Vagina (tissue), 2 donors: ENCODE measurements around the gene ELF3. TPM values are rescaled to one million over a fixed set of nuclear protein-coding genes. Genes with fewer than 3 reads are reported as not detected.

Experiments
- DNase-seq, 2 donors: peaks; one replicate each; pipeline ENCODE4 v3.0.0-alpha.2; 2017; ENCODE audit errors: extremely low spot score in 2 of 2
- H3K27ac ChIP-seq: fragments of 200-600 bp; sonication (generic); one replicate; pipeline ENCODE4 v1.5.1; 2019
- H3K27me3 ChIP-seq: fragments of 200-600 bp; sonication (generic); one replicate; pipeline ENCODE4 v1.5.1; 2019
- H3K36me3 ChIP-seq, 2 donors: fragments of 200-600 bp; sonication (generic); one replicate each; pipeline ENCODE4 v1.5.1; 2017 to 2019
- H3K4me1 ChIP-seq: fragments of 200-600 bp; sonication (generic); one replicate; pipeline ENCODE4 v1.5.1; 2019
- H3K4me3 ChIP-seq, 2 donors: fragments of 200-600 bp; sonication (generic); 1 replicate in 1 of 2; 2 replicates in 1 of 2; pipeline ENCODE4 v1.5.1; 2016 to 2019
- H3K9me3 ChIP-seq: fragments of 200-600 bp; sonication (generic); one replicate; pipeline ENCODE4 v1.5.1; 2019
- CTCF ChIP-seq, 3 experiments: fragments of 450-650 bp in 2 of 3; fragments of 200-600 bp in 1 of 3; sonication (generic) in 1 of 3; IDR thresholded peaks; one replicate each; pipeline ENCODE4 v1.5.1; 2017 to 2019; ENCODE audit warnings: antibody characterized with exemption in 3 of 3, mild to moderate bottlenecking in 2 of 3, moderate library complexity in 2 of 3
- POLR2A ChIP-seq, 2 donors: fragments of 450-650 bp; IDR thresholded peaks; one replicate each; pipeline ENCODE4 v1.6.1; 2017; ENCODE audit warnings: antibody characterized with exemption in 2 of 2, mild to moderate bottlenecking in 2 of 2, moderate library complexity in 2 of 2
- POLR2AphosphoS5 ChIP-seq, 2 donors: sonication (generic); formaldehyde crosslinking; IDR thresholded peaks; one replicate each; pipeline ENCODE4 v1.9.0; 2017; ENCODE audit warnings: antibody characterized with exemption in 2 of 2, mild to moderate bottlenecking in 2 of 2, low read depth in 1 of 2; ENCODE audit not compliant: insufficient read depth in 1 of 2
- intact Hi-C: fragments of 100-400 bp; cut with DNase I; formaldehyde crosslinking; loops from one replicate; pipeline ENCODE4 v1.15.1; 2023
- total RNA-seq: library from RNA; depleted of rRNA; stranded (reverse); fragments of >200 nt; gene quantifications from one replicate; pipeline ENCODE4 v1.2.3, GENCODE V29; 2016

The ELF3 gene
- total RNA-seq, 1 donor from 2014 or later = 287 TPM

- peaks cover 47% of the 10 kb centered on the region for H3K4me1 ChIP-seq
- H3K27me3 ChIP-seq = no peaks in the 10 kb centered on the region
- no peaks in the 10 kb centered on the region for H3K9me3 ChIP-seq
- intact Hi-C loops = no loop called here
- peaks cover 0 to 14% of the 10 kb centered on the region in 2 donors for H3K36me3 ChIP-seq
- H3K4me3 ChIP-seq = no peak overlapping the region
- peak overlapping the region; percentile 15 for H3K27ac ChIP-seq
- no peak for DNase-seq
- TF ChIP-seq POLR2AphosphoS5 (IDR thresholded peaks at IDR 0.05; ENCODE audit: insufficient read depth in 1 of 2, low read depth in 1 of 2) (no peak), POLR2A (IDR thresholded peaks at IDR 0.05) (no peak), CTCF (IDR thresholded peaks at IDR 0.05) (no peak)
Measured at GRCh38 chr1:201985355-201985754, 25.0 kb upstream of the ELF3 start.

- Histone ChIP-seq H3K9me3 (no peaks in the 10 kb centered on the region), H3K36me3 (peaks cover 0 to 44% of the 10 kb centered on the region in 2 donors), H3K4me1 (peaks cover 41% of the 10 kb centered on the region), H3K4me3 (no peak overlapping the region), H3K27ac (no peak overlapping the region), H3K27me3 (no peaks in the 10 kb centered on the region)
- no peak for DNase-seq
- intact Hi-C loops = no loop called here
- TF ChIP-seq POLR2A (IDR thresholded peaks at IDR 0.05) = no peak
Measured at GRCh38 chr1:201988601-201989000, 21.8 kb upstream of the ELF3 start.

- Histone ChIP-seq H3K4me3 (no peak overlapping the region), H3K4me1 (peaks cover 32% of the 10 kb centered on the region), H3K9me3 (no peaks in the 10 kb centered on the region), H3K27ac (no peak overlapping the region), H3K36me3 (peaks cover 0 to 44% of the 10 kb centered on the region in 2 donors), H3K27me3 (no peaks in the 10 kb centered on the region)
- DNase-seq = no peak
- intact Hi-C loops = no loop called here
- TF ChIP-seq CTCF (IDR thresholded peaks at IDR 0.05) (no peak), POLR2A (IDR thresholded peaks at IDR 0.05) (no peak), POLR2AphosphoS5 (IDR thresholded peaks at IDR 0.05; ENCODE audit: insufficient read depth in 1 of 2, low read depth in 1 of 2) (no peak)
Measured at GRCh38 chr1:201989354-201990128, 20.8 kb upstream of the ELF3 start.

- peaks cover 0 to 44% of the 10 kb centered on the region in 2 donors for H3K36me3 ChIP-seq
- no peak for DNase-seq
- H3K4me1 ChIP-seq = peaks cover 23% of the 10 kb centered on the region
- no peak overlapping the region for H3K27ac ChIP-seq
- TF ChIP-seq POLR2AphosphoS5 (IDR thresholded peaks at IDR 0.05; ENCODE audit: insufficient read depth in 1 of 2, low read depth in 1 of 2) (no peak), CTCF (IDR thresholded peaks at IDR 0.05) (no peak), POLR2A (IDR thresholded peaks at IDR 0.05) (no peak)
- H3K27me3 ChIP-seq = no peaks in the 10 kb centered on the region
- H3K9me3 ChIP-seq = no peaks in the 10 kb centered on the region
- intact Hi-C loops = no loop called here
- no peak overlapping the region for H3K4me3 ChIP-seq
Measured at GRCh38 chr1:201990427-201990826, 20.0 kb upstream of the ELF3 start.

GRCh38 chr1:201999625-202000238 lies 10.7 kb upstream of the ELF3 start:
- intact Hi-C loops = no loop called here

More at GRCh38 chr1:201999625-202000238, 10.7 kb upstream of the ELF3 start:
- no peaks in the 10 kb centered on the region for H3K9me3 ChIP-seq
- H3K27me3 ChIP-seq = no peaks in the 10 kb centered on the region
- TF ChIP-seq POLR2AphosphoS5 (IDR thresholded peaks at IDR 0.05; ENCODE audit: insufficient read depth in 1 of 2, low read depth in 1 of 2) = no peak
- peak; percentile 24 to 55 (median 47) for TF ChIP-seq CTCF (IDR thresholded peaks at IDR 0.05)
- no peak for DNase-seq
- no peaks in the 10 kb centered on the region for H3K4me1 ChIP-seq
- no peak overlapping the region for H3K27ac ChIP-seq
- no peak overlapping the region for H3K4me3 ChIP-seq
- peaks cover 0 to 70% of the 10 kb centered on the region in 2 donors for H3K36me3 ChIP-seq
